ENCODE measurements around the gene GALNT13. TPM values are rescaled to one million over a fixed set of nuclear protein-coding genes. Genes with fewer than 3 reads are reported as not detected.

The GALNT13 gene
- total RNA-seq, 1 experiment from 2014 or later: not detected

- no peaks in the 10 kb centered on the region for H3K36me3 Mint-ChIP-seq (ENCODE audit: insufficient read depth, unreplicated experiment)
- no peaks in the 10 kb centered on the region for H3K9me3 Mint-ChIP-seq (ENCODE audit: unreplicated experiment)
- ChIA-PET CTCF (no interaction called here), POLR2A (no interaction called here)
- intact Hi-C loops (cut with micrococcal nuclease; ENCODE audit: unreplicated experiment): no loop called here
- Histone ChIP-seq H3K36me3 (ENCODE audit: control insufficient read depth, insufficient read depth, low read length) (no peaks in the 10 kb centered on the region), H3K27me3 (replicated peaks; ENCODE audit: control insufficient read depth, insufficient read depth, low read length) (no peaks in the 10 kb centered on the region), H3K4me3 (ENCODE audit: low read depth, low read length) (no peak overlapping the region), H3K9me3 (no peaks in the 10 kb centered on the region; the same call in 1 of the 2 replicates), H3K4me1 (no peaks in the 10 kb centered on the region)
- H3K27ac Mint-ChIP-seq (ENCODE audit: unreplicated experiment): no peak overlapping the region
- BruUV-seq (replicated peaks): no TSS peak
- no peaks in the 10 kb centered on the region for H3K4me1 Mint-ChIP-seq (ENCODE audit: low read depth, unreplicated experiment)
- DNase-seq: no peak
- TF ChIP-seq, protein P1, sequence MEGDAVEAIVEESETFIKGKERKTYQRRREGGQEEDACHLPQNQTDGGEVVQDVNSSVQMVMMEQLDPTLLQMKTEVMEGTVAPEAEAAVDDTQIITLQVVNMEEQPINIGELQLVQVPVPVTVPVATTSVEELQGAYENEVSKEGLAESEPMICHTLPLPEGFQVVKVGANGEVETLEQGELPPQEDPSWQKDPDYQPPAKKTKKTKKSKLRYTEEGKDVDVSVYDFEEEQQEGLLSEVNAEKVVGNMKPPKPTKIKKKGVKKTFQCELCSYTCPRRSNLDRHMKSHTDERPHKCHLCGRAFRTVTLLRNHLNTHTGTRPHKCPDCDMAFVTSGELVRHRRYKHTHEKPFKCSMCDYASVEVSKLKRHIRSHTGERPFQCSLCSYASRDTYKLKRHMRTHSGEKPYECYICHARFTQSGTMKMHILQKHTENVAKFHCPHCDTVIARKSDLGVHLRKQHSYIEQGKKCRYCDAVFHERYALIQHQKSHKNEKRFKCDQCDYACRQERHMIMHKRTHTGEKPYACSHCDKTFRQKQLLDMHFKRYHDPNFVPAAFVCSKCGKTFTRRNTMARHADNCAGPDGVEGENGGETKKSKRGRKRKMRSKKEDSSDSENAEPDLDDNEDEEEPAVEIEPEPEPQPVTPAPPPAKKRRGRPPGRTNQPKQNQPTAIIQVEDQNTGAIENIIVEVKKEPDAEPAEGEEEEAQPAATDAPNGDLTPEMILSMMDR (IDR thresholded peaks at IDR 0.05; ENCODE audit: insufficient read depth in 1 of 2, low read depth in 1 of 2, low read length in 1 of 2, severe bottlenecking in 1 of 2, unreplicated experiment in 1 of 2): no peak
- H3K4me3 Mint-ChIP-seq (ENCODE audit: unreplicated experiment): no peak overlapping the region
- no peaks in the 10 kb centered on the region for H3K27me3 Mint-ChIP-seq (ENCODE audit: insufficient read depth, unreplicated experiment)
Observed at GRCh38 chr2:154193246-154193645, 321.5 kb downstream of the GALNT13 start.

- Histone ChIP-seq H3K27me3 (replicated peaks; ENCODE audit: control insufficient read depth, insufficient read depth, low read length) (no peaks in the 10 kb centered on the region), H3K9me3 (no peaks in the 10 kb centered on the region; the same call in 1 of the 2 replicates), H3K4me3 (ENCODE audit: low read depth, low read length) (no peak overlapping the region), H3K4me1 (no peaks in the 10 kb centered on the region), H3K36me3 (ENCODE audit: control insufficient read depth, insufficient read depth, low read length) (no peaks in the 10 kb centered on the region)
- Mint-ChIP-seq H3K27ac (ENCODE audit: unreplicated experiment) (peak overlapping the region; percentile 64), H3K36me3 (ENCODE audit: insufficient read depth, unreplicated experiment) (no peaks in the 10 kb centered on the region), H3K9me3 (ENCODE audit: unreplicated experiment) (no peaks in the 10 kb centered on the region), H3K27me3 (ENCODE audit: insufficient read depth, unreplicated experiment) (no peaks in the 10 kb centered on the region), H3K4me3 (ENCODE audit: unreplicated experiment) (no peak overlapping the region), H3K4me1 (ENCODE audit: low read depth, unreplicated experiment) (no peaks in the 10 kb centered on the region)
- intact Hi-C loops (cut with micrococcal nuclease; ENCODE audit: unreplicated experiment): no loop called here
- POLR2A ChIA-PET: no interaction called here
- DNase-seq: no peak
- CTCF ChIA-PET: interaction anchor here (0.6 kb wide), 1 partner anchor 106 kb away, joined by 3 read pairs; no protein-coding TSS in a partner anchor
- no TSS peak for BruUV-seq (replicated peaks)
- TF ChIP-seq, protein P1 (IDR thresholded peaks at IDR 0.05; ENCODE audit: insufficient read depth in 1 of 2, low read depth in 1 of 2, low read length in 1 of 2, severe bottlenecking in 1 of 2, unreplicated experiment in 1 of 2): no peak
Observed at GRCh38 chr2:154194909-154195643, 323.4 kb downstream of the GALNT13 start.

DNA sequence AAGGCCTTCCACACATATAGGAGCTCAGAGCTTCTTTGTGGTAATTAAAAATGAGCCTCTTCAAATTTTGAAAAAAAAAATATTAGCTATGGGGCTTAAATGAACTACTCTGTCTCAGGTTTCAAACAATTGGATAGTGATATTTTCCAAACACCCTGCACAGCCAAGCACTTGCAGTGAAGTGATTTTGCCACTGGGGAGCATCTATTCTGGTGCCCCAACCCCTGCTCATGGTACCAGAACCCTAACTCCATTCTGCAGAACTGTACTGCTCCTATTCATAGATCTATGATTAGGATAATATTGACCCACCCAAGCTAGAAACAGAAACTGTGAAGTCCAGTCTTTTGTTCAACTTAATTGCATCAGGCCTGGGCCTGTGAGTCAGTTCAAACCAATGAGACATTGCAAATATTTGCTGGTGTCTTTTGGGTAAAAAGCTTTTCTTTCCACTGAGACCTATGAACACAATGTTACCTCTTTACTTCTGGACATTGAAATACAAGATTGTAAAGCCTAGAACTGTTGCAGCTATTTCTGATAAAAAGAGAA lies 324.0 kb downstream of the GALNT13 start:
- H3K9me3 Mint-ChIP-seq (ENCODE audit: unreplicated experiment): no peaks in the 10 kb centered on the region
- no TSS peak for BruUV-seq (replicated peaks)
- Histone ChIP-seq H3K4me1 (no peaks in the 10 kb centered on the region), H3K4me3 (ENCODE audit: low read depth, low read length) (no peak overlapping the region), H3K9me3 (no peaks in the 10 kb centered on the region; the same call in 1 of the 2 replicates), H3K36me3 (ENCODE audit: control insufficient read depth, insufficient read depth, low read length) (no peaks in the 10 kb centered on the region), H3K27me3 (replicated peaks; ENCODE audit: control insufficient read depth, insufficient read depth, low read length) (no peaks in the 10 kb centered on the region)
- TF ChIP-seq, protein P1 (IDR thresholded peaks at IDR 0.05; ENCODE audit: insufficient read depth in 1 of 2, low read depth in 1 of 2, low read length in 1 of 2, severe bottlenecking in 1 of 2, unreplicated experiment in 1 of 2): peak in 1 of 2 experiments; percentile 11
- POLR2A ChIA-PET: no interaction called here
- CTCF ChIA-PET: no interaction called here
- intact Hi-C loops (cut with micrococcal nuclease; ENCODE audit: unreplicated experiment): no loop called here
- H3K27me3 Mint-ChIP-seq (ENCODE audit: insufficient read depth, unreplicated experiment): no peaks in the 10 kb centered on the region
- H3K4me3 Mint-ChIP-seq (ENCODE audit: unreplicated experiment): no peak overlapping the region
- no peaks in the 10 kb centered on the region for H3K4me1 Mint-ChIP-seq (ENCODE audit: low read depth, unreplicated experiment)
- peak overlapping the region; percentile 64 for H3K27ac Mint-ChIP-seq (ENCODE audit: unreplicated experiment)
- no peaks in the 10 kb centered on the region for H3K36me3 Mint-ChIP-seq (ENCODE audit: insufficient read depth, unreplicated experiment)
- DNase-seq: peak in 1 of 2 experiments; percentile 5

All from Caco-2 (cell line).